Measurements from ENCODE around the gene AMOT.

DNA sequence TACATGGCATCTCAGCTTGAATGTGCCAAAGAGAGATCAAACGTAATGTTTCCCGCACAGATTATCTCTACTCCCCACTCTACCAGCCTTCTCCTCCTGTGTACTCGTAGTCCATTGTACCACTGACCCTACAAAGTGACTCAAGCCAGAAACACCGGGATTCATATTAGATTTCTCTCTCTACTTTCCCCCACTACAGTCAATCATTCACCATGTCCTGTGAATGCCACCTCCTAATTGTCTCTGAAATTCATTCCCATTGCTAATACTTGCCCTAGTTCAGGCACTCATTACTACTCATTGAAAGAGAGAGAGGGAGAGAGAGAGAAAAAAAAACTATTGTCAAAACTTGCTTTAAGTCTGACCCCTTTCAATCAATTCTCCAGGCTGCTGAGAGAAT lies 82.7 kb downstream of the AMOT start:
- no peak for TF ChIP-seq POLR2AphosphoS5 (IDR thresholded peaks at IDR 0.05; ENCODE audit: low read depth, low read length)
- no peak for TF ChIP-seq POLR2A (IDR thresholded peaks at IDR 0.05; ENCODE audit: low read depth, low read length)
- TF ChIP-seq SPI1 (IDR thresholded peaks at IDR 0.05; ENCODE audit: low read depth, low read length) = no peak
- TF ChIP-seq POU2F2 (IDR thresholded peaks at IDR 0.05; ENCODE audit: low read depth, low read length) = no peak
- no peak for TF ChIP-seq TAF1 (IDR thresholded peaks at IDR 0.05; ENCODE audit: low read depth, low read length)
